GM12864 (cell line): ENCODE data around the gene LEPROT.

Experiments used
- DNase-seq: peaks from one replicate; pipeline ENCODE4 v3.0.0-alpha.2; 2011; ENCODE audit warnings: low read depth
- H3K4me3 ChIP-seq: 2 replicates; pipeline ENCODE4 v1.5.1; 2011; ENCODE audit warnings: mild to moderate bottlenecking, low read depth, low read length, control low read depth
- TF ChIP-seq, protein P1 (sequence below): IDR thresholded peaks from 2 replicates; pipeline ENCODE4 v1.5.1; 2011; ENCODE audit warnings: low read depth, mild to moderate bottlenecking, moderate library complexity, low read length, control low read depth, inconsistent platforms; ENCODE audit errors: missing control alignments

Gene LEPROT

DNA sequence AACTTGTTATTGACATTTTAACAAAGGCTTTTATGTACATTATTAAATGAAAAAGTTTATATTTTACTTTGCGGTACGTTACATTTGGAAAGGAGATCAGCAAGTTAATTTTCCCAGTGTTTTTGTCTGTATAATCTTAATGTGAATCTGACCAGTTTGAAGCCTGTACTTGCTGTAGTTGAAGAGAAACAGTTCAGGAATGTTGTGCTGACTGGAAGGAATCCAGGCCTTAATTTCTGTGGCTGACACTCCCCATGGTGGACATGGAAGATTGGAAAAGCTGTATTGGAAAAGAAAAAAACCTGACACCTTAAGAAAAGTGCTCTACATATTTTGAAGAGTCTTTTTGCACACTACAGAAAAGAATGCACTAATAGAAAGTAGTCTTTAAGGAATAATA lies 15.5 kb downstream of the LEPROT start:
- TF ChIP-seq, protein P1, sequence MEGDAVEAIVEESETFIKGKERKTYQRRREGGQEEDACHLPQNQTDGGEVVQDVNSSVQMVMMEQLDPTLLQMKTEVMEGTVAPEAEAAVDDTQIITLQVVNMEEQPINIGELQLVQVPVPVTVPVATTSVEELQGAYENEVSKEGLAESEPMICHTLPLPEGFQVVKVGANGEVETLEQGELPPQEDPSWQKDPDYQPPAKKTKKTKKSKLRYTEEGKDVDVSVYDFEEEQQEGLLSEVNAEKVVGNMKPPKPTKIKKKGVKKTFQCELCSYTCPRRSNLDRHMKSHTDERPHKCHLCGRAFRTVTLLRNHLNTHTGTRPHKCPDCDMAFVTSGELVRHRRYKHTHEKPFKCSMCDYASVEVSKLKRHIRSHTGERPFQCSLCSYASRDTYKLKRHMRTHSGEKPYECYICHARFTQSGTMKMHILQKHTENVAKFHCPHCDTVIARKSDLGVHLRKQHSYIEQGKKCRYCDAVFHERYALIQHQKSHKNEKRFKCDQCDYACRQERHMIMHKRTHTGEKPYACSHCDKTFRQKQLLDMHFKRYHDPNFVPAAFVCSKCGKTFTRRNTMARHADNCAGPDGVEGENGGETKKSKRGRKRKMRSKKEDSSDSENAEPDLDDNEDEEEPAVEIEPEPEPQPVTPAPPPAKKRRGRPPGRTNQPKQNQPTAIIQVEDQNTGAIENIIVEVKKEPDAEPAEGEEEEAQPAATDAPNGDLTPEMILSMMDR: no peak
- DNase-seq: no peak
- no peak overlapping the region for H3K4me3 ChIP-seq

DNA sequence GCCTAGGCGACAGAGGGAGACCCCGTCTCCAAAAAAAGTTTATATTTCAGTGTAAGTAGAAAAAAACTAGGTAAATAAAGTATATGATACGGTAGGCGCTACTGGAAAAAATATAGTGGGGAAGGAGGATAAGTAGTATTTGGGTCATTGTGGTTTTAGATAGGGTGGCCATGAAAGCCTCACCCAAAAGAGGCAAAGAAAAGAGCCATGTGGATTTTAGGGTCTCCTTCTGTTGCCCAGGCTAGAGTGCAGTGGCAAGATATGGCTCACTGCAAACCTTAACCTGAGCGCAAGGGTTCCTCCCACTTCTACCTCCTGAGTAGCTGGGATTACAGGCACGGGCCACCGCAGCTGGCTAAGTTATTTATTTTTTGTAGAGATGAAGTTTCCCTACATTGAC lies 17.1 kb downstream of the LEPROT start:
- no peak for DNase-seq
- H3K4me3 ChIP-seq: no peak overlapping the region
- TF ChIP-seq, protein P1: no peak

DNA sequence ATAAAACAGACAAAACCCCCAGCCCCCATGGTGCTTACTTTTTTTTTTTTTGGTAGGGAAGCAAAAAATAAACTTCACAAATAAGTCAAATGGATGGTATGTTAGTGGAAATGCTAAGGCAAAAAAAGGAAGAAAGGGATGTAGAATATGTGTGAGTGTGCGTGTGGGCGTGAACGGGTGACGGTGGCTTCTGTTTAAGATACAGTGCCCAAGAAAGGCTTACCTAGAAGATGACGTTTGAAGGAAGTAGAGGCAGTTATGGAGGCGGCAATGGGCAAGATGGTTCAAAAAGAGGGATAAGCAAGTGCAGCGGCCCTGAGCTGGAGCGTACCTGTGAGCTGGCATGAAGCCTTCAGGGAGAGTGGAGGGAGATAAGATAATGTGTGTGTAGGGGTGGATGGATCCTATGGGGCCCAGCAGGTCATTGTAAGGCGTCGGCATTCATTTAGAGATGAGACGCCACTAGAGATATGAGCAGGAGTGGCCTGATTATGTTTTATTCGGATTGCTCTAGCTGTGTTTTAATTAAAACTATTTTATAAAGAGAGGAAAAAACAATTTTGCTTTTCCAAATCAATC lies 19.9 kb downstream of the LEPROT start:
- no peak for DNase-seq
- H3K4me3 ChIP-seq: no peak overlapping the region
- TF ChIP-seq, protein P1: no peak

DNA sequence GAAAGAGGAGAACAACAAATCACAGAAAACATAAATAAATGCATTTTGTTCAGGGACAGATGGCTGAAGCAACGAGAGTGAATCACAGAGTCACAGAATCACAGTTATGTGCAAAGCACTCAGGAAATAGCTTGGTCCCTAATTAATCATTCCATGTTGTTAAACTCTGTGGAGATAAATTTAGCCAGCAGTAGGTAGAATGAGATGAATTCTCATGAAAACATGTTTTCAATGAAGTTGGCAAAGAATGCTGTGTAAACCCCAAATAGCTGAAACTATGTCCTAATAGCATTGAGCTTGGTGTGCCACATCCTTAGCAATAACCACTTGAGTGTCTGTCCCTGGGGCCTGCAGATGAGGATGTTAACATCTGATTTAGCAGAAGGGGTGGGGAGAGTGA lies 20.4 kb downstream of the LEPROT start:
- H3K4me3 ChIP-seq: no peak overlapping the region
- no peak for DNase-seq
- TF ChIP-seq, protein P1: no peak

DNA sequence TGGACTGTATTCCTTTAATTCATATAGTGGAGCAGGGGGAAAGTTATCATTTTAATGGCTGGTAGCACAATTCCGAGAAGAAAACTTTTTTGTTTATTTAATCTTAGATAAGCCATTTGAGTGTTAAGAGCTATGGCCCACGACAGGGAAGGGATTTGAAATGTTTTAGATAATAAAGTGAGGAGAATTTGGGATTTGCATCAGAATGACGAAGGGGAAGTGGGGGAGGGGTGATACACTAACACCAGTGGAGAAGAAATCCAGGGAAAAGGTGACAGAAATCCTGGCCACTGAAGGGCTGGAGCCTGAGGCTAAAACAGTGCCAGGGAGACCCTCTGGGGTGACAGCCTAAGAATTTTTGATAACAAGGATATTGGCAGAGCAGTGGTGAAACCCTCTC lies 21.0 kb downstream of the LEPROT start:
- no peak overlapping the region for H3K4me3 ChIP-seq
- TF ChIP-seq, protein P1: no peak
- no peak for DNase-seq

DNA sequence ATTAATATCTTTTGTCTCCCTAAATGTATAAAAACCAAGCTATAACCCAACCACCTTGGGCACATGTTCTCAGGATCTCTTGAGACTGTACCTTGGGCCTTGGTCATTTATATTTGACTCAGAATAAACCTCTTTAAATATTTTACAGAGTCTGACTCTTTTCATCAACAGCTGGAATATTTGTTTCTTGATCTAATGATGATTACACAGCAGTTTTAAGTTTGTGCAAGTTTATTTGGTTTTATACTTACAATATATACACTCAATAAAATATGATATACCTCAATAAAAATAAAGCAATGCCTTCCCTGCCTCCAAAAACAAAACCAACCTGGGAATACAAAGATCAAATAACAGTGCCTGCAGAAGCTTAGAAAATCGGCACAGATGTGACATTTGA lies 22.0 kb downstream of the LEPROT start:
- DNase-seq: no peak
- TF ChIP-seq, protein P1: no peak
- H3K4me3 ChIP-seq: no peak overlapping the region

DNA sequence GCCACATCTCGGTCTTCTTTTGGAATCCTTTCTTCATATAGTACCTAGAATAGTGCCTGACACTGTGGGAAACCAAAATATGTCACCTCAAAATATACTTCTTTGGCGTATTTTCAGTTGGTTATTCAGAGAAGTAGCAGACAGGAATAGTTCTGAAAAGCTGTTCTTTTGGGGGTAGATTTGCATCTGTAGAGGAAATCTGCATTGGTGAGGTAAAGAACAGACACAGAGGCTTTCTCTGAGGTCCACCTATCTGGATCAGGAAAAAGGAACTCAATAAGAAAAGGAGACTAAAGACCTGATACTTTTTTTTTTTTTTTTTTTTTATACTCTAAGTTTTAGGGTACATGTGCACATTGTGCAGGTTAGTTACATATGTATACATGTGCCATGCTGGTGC lies 23.2 kb downstream of the LEPROT start:
- TF ChIP-seq, protein P1: no peak
- no peak overlapping the region for H3K4me3 ChIP-seq
- DNase-seq: no peak
